MG63 (cell line): Measurements from ENCODE around the gene CRLF3. TPM values are rescaled to one million over a fixed set of nuclear protein-coding genes. Genes with fewer than 3 reads are reported as not detected.
"Not testable (repeated sequence)": the region's sequence is repeated elsewhere in the genome, so short reads cannot be mapped to it uniquely, and the experiment has no call there.

Source experiments
- DNase-seq: peaks from one replicate; pipeline ENCODE4 v3.0.0-alpha.2; 2020
- H3K27me3 ChIP-seq: fragments of 250-450 bp; sonication (Bioruptor Pico); 2 replicates; pipeline ENCODE4 v1.5.1; 2020; ENCODE audit warnings: mild to moderate bottlenecking, moderate library complexity
- H3K36me3 ChIP-seq: fragments of 250-450 bp; sonication (Bioruptor Pico); 2 replicates; pipeline ENCODE4 v1.5.1; 2020; ENCODE audit warnings: mild to moderate bottlenecking, moderate library complexity
- H3K4me3 ChIP-seq: fragments of 250-450 bp; sonication (Bioruptor Pico); 2 replicates; pipeline ENCODE4 v1.5.1; 2020; ENCODE audit warnings: mild to moderate bottlenecking, moderate library complexity
- H3K9me3 ChIP-seq: fragments of 250-450 bp; sonication (Bioruptor Pico); 2 replicates; pipeline ENCODE4 v1.5.1; 2020; ENCODE audit warnings: mild to moderate bottlenecking, moderate library complexity
- total RNA-seq: library from RNA; depleted of rRNA; stranded (reverse); fragments of >200 nt; shearing (Covaris generic); gene quantifications from 2 replicates; pipeline ENCODE4 v1.2.3, GENCODE V29; 2014; ENCODE audit warnings: low replicate concordance

CRLF3 gene
- total RNA-seq, 1 experiment from 2014 or later = 25.7 TPM

DNA sequence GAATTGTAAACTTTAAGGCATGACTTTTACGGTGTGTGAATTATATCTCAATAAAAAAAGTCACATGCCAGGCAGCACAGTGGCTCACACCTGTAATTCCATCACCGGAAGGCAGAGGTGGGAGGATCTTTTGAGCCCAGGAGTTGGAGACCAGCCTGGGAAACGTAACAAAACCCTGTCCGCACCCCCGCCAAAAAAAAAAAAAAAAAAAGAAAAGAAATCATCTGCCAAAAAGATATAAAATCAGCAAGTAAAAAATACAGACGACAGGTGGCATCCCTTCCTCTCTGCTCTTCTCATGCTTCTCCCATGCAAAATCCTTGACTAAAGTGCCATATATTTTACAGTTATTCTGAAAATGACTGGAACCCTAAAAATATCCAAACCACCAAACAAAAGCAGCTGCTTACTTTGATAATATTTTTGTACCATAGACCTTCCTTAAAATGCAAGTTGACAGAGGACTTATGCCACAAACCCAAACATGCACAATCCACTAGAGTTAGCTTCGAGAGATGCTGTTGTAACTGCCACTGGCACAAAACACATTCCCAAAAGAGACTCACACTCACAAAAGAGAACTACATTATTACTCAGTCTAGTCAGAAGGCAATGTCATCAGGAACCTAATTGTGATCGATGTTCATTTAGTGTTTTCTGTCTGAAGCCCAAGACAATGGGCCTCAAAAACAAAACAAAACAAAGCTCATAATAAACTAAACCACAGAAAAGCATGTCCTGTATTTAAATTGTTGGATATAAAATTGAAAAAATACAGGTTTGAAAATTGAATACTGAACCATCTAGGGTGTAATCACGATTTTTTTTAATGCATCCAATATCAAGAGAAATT is 2.4 kb downstream of the CRLF3 start:
- DNase-seq = no peak
- Histone ChIP-seq H3K36me3 (peaks cover 7% of the 10 kb centered on the region), H3K9me3 (no peaks in the 10 kb centered on the region), H3K27me3 (no peaks in the 10 kb centered on the region), H3K4me3 (no peak overlapping the region)

- H3K4me3 ChIP-seq = no peak overlapping the region
- no peak for DNase-seq
- H3K27me3 ChIP-seq = no peaks in the 10 kb centered on the region
- no peaks in the 10 kb centered on the region for H3K9me3 ChIP-seq
- peaks cover 13% of the 10 kb centered on the region for H3K36me3 ChIP-seq
These were observed 4.4 kb downstream of the CRLF3 start for GRCh38 chr17:30819971-30820705.

DNA sequence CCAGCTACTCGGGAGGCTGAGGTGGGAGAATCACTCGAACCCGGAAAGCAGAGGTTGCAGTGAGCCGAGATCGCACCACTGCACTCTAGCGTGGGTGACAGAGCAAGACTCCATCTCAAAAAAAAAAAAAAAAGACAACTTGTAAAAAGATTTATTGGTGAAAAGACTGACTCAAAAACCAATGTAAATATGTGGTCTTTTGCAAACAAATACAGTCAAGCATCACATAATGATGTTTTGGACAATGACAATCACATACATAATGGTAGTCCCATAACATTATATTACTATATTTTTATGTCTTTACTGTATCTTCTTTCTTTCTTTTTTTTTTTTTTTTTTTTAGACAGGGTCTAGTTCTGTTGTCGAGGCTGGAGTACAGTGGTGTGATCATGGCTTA is 8.3 kb downstream of the CRLF3 start:
- Histone ChIP-seq H3K27me3 (no peaks in the 10 kb centered on the region), H3K9me3 (no peaks in the 10 kb centered on the region), H3K36me3 (peaks cover 13% of the 10 kb centered on the region), H3K4me3 (no peak overlapping the region)
- DNase-seq = no peak

GRCh38 chr17:30814860-30815259 is 9.6 kb downstream of the CRLF3 start:
- not testable (repeated sequence) for H3K4me3 ChIP-seq, DNase-seq, H3K9me3 ChIP-seq, H3K27me3 ChIP-seq
- H3K36me3 ChIP-seq = peaks cover 14% of the 10 kb centered on the region

DNA sequence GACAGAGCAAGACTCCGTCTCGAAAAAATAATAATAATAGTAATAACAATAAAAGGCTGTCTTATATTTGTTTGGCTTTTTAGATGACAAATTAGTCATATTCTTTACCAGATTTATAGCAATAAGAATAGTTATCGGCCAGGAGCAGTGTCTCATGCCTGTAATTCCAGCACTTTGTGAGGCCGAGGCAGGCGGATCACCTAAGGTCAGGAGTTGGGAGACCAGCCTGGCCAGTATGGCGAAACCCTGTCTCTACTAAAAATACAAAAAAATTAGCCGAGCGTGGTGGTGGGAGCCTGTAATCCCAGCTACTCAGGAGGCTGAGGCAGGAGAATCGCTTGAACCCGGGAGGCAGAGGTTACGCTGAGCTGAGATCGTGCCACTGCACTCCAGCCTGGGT is 10.3 kb downstream of the CRLF3 start:
- not testable (repeated sequence) for H3K9me3 ChIP-seq, H3K4me3 ChIP-seq, DNase-seq, H3K27me3 ChIP-seq
- peaks cover 18% of the 10 kb centered on the region for H3K36me3 ChIP-seq

- Histone ChIP-seq H3K4me3 (no peak overlapping the region), H3K36me3 (peaks cover 16% of the 10 kb centered on the region), H3K9me3 (no peaks in the 10 kb centered on the region), H3K27me3 (no peaks in the 10 kb centered on the region)
- peak; percentile 62 for DNase-seq
These were observed 12.0 kb downstream of the CRLF3 start for GRCh38 chr17:30812218-30813177.

DNA sequence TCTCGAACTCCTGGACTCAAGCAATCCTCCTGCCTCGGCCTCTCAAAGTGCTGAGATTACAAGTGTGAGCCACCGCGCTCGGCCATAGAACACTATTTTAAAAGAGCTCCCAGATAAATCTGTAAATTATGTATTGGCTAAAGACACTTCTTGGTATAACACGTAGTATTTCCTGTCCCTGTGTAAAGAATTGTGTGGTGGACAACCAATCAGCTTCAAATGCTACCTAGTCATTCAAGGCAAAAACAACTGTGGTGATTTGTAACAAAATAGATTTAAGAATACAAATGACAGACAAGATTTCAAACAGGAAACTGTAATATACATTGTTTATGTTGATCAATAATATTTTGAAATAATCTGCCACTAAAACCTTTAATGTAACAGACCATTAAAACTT is 14.6 kb downstream of the CRLF3 start:
- H3K9me3 ChIP-seq = no peaks in the 10 kb centered on the region
- no peak for DNase-seq
- H3K27me3 ChIP-seq = no peaks in the 10 kb centered on the region
- H3K4me3 ChIP-seq = no peak overlapping the region
- H3K36me3 ChIP-seq = peaks cover 13% of the 10 kb centered on the region

DNA sequence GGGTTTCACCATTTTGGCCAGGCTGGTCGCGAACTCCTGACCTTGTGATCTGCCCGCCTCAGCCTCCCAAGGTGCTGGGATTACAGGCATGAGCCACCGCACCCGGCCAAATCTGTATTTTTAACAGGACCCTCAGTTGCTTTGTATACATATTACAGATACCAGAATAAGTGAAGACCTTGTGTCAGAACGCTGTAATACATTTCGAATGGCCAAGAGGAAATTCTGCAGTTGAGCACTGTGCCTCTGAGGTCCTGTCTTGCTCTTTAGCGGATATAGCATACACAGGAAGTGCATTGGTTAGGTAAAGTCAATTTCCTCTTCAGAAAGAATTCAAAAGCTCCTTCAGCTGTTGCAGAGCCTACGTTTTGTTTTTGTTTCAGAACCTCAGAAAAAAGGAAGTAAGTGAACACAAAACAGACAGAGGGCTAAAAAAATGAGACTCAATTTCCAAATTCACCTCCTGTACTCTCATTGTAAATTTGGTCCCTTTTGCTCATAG is 15.7 kb downstream of the CRLF3 start:
- no peak for DNase-seq
- peaks cover 23% of the 10 kb centered on the region for H3K36me3 ChIP-seq
- H3K4me3 ChIP-seq = no peak overlapping the region
- no peaks in the 10 kb centered on the region for H3K27me3 ChIP-seq
- no peaks in the 10 kb centered on the region for H3K9me3 ChIP-seq

DNA sequence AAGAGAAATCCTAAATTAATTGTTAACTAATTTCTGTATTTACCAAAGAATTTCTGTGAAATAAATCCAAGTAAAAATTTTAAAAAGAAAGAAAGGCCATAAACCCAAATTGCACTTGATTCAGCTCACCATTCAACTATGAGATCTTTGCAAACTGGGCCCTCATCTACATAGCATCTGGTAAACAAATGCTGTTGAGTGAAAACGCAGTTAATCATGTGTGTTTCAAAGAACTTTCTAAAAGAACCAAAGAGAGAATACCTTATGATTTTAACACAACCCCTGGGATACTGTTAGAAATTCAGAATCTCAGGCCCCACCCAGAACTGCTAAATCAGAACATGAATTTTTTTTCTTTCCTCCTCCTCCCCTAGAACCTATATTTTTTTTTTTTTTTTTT is 16.6 kb downstream of the CRLF3 start:
- no peaks in the 10 kb centered on the region for H3K27me3 ChIP-seq

DNA sequence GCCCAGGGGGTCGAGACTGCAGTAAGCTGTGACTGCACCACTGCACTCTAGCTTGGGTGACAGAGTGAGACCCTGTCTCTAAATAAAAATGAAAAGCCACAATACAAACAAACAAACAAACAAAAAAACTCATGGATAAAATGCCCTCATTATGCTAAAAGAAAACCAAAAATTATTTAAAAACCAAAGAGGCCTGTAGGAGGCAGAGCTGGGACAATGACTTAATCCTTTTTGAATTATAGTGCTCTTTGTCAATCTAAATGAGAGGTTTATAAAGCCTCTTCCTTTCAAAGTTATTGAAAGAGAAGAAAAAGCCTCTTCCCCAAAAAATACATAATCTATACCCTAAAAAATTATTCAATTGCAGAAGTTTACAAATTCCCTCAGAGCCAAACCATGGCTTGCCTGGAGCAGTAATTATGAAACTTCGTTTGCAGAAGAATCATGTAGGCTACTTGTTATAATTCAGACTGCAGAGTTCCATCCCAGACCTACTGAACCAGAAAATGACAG is 18.5 kb downstream of the CRLF3 start:
- Histone ChIP-seq H3K36me3 (peaks cover 46% of the 10 kb centered on the region), H3K9me3 (no peaks in the 10 kb centered on the region), H3K4me3 (no peak overlapping the region), H3K27me3 (no peaks in the 10 kb centered on the region)
- DNase-seq = no peak

More for the DNA sequence above, 16.6 kb downstream of the CRLF3 start:
- Histone ChIP-seq H3K9me3 (no peaks in the 10 kb centered on the region), H3K4me3 (no peak overlapping the region), H3K36me3 (peaks cover 30% of the 10 kb centered on the region)
- no peak for DNase-seq

- Histone ChIP-seq H3K4me3 (no peak overlapping the region), H3K27me3 (no peaks in the 10 kb centered on the region), H3K9me3 (no peaks in the 10 kb centered on the region), H3K36me3 (peaks cover 54% of the 10 kb centered on the region)
- DNase-seq = no peak
These were observed 22.8 kb downstream of the CRLF3 start for GRCh38 chr17:30801671-30802070.

GRCh38 chr17:30796016-30796415 is 28.5 kb downstream of the CRLF3 start:
- H3K27me3 ChIP-seq = no peaks in the 10 kb centered on the region
- DNase-seq = no peak
- H3K36me3 ChIP-seq = peaks cover 57% of the 10 kb centered on the region
- H3K9me3 ChIP-seq = no peaks in the 10 kb centered on the region
- no peak overlapping the region for H3K4me3 ChIP-seq

GRCh38 chr17:30794372-30794771 is 30.1 kb downstream of the CRLF3 start:
- Histone ChIP-seq H3K4me3 (no peak overlapping the region), H3K27me3 (no peaks in the 10 kb centered on the region), H3K36me3 (peaks cover 59% of the 10 kb centered on the region), H3K9me3 (no peaks in the 10 kb centered on the region)
- no peak for DNase-seq

DNA sequence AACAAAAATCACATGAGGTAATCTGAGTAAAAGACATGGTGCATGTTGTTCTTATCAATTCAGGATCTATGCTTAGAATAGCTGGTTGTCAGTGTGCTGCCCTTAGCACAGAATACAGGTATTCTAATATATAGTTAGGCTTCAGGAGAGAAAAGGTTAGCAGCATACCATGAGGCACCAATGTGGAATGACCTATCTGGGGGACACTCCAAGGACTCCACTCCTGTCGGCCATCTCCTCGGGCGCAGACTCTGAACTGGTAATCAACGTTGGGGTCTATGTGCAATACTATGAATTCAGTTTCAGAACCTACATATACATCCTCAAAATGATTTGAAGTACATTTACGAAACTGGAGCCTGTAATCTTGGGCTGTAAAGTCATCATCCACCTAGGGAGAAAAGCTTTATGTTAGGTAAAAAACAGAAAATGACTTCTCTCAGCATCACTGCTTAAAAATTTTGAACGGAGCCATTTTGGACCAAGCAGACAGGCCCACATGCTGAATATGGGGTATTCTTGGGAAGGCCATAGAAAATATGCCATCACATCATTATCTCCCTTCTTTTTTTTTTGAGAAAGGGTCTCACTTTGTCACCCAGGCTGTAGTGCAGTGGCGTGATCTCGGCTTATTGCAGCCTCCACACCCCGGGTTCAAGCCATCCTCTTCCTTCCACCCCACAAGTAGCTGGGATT is 31.1 kb downstream of the CRLF3 start:
- H3K4me3 ChIP-seq = no peak overlapping the region
- H3K27me3 ChIP-seq = no peaks in the 10 kb centered on the region
- H3K36me3 ChIP-seq = peaks cover 65% of the 10 kb centered on the region
- no peak for DNase-seq
- H3K9me3 ChIP-seq = no peaks in the 10 kb centered on the region

DNA sequence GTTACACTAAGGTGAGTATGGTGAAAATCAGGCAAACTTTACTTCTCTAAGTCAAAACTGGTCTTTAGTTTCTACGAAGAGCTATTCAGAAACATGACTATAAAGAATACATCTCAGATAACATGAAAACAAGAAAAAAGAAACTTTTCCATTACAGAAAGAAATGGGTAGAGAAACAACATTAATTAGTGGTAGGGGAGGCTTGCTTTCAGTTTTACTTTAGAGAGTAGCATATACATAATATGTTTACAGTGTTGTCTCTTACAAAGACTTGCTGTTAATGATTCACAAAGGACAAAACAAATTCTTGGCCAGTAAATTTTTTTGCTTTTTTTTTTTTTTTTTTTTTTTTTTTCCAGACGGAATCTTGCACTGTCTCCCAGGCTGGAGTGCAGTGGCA is 34.2 kb downstream of the CRLF3 start:
- no peaks in the 10 kb centered on the region for H3K9me3 ChIP-seq
- no peak overlapping the region for H3K4me3 ChIP-seq
- H3K27me3 ChIP-seq = no peaks in the 10 kb centered on the region
- H3K36me3 ChIP-seq = peaks cover 78% of the 10 kb centered on the region
- no peak for DNase-seq

- H3K9me3 ChIP-seq = no peaks in the 10 kb centered on the region
- no peak for DNase-seq
- H3K36me3 ChIP-seq = peaks cover 76% of the 10 kb centered on the region
- H3K27me3 ChIP-seq = no peaks in the 10 kb centered on the region
- no peak overlapping the region for H3K4me3 ChIP-seq
These were observed 35.6 kb downstream of the CRLF3 start for GRCh38 chr17:30788918-30789317.
